Peyer's patch (tissue), 4 donors: ENCODE measurements around the gene ZNF837.
A peak's percentile ranks its signal among the peaks of the same experiment; 100 is the strongest.

Source experiments
- POLR2A ChIP-seq, 2 donors: fragments of 450-650 bp; IDR thresholded peaks; one replicate each; pipeline ENCODE4 v1.5.1; 2017; ENCODE audit warnings: antibody characterized with exemption in 2 of 2, mild to moderate bottlenecking in 2 of 2, moderate library complexity in 2 of 2
- TF ChIP-seq, protein P1 (sequence below), 6 experiments: fragments of 450-650 bp in 4 of 6; fragments of 200-600 bp in 2 of 6; sonication (generic) in 1 of 6; IDR thresholded peaks; one replicate each; pipeline ENCODE4 v1.5.1; 2017 to 2019; ENCODE audit warnings: antibody characterized with exemption in 6 of 6, mild to moderate bottlenecking in 3 of 6, moderate library complexity in 1 of 6

DNA sequence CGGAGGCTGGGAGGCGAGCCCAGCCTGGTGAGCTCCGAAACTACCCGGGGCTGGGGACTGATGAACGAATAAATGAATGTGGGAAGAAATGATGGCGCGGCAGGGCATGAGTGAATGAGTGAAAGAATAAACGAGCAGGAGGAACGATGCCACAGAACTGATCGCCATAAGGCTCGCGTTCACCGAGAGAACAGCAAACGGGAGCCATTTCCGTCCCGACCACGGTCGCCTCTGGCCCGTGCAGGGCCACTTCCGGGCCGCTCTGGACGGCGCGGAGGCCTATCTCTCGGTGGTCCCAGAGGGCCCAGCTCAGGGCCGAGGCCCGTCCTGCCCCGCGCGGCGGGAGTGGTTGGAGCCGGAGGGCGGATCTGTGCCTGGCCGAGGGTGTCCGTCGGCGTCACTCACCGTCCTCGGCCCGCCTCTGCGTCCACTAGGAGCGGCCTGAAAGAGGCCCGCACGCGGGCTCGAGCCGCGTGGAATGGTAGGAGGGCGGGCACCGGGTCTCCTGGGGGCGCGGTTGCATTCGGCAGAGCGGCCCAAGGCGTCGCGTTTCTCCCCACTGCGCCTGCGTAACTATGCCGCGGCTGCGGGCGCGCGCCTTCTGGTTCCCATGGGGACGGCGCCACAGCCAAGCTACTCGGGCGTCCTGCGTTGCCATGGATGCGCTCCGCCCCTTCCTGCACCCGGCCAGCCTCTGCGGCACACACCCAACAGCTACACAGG lies 18.4 kb downstream of the ZNF837 start, which contains the start of gene ZNF497:
- TF ChIP-seq POLR2A (IDR thresholded peaks at IDR 0.05): no peak
- TF ChIP-seq, protein P1, sequence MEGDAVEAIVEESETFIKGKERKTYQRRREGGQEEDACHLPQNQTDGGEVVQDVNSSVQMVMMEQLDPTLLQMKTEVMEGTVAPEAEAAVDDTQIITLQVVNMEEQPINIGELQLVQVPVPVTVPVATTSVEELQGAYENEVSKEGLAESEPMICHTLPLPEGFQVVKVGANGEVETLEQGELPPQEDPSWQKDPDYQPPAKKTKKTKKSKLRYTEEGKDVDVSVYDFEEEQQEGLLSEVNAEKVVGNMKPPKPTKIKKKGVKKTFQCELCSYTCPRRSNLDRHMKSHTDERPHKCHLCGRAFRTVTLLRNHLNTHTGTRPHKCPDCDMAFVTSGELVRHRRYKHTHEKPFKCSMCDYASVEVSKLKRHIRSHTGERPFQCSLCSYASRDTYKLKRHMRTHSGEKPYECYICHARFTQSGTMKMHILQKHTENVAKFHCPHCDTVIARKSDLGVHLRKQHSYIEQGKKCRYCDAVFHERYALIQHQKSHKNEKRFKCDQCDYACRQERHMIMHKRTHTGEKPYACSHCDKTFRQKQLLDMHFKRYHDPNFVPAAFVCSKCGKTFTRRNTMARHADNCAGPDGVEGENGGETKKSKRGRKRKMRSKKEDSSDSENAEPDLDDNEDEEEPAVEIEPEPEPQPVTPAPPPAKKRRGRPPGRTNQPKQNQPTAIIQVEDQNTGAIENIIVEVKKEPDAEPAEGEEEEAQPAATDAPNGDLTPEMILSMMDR (IDR thresholded peaks at IDR 0.05): peak in 3 of 6 experiments; percentile 12 to 20 (median 14)
